ENCODE data around the gene CHMP4B. TPM values are rescaled to one million over a fixed set of nuclear protein-coding genes. Genes with fewer than 3 reads are reported as not detected.

Gene CHMP4B
- total and polyA plus RNA-seq, 12 donors: 55.1 to 150 (median 93.4) TPM

- peaks cover 0 to 1% of the 10 kb centered on the region in 2 donors for H3K4me1 ChIP-seq (replicated peaks in 1 of 2)
- H3K4me3 ChIP-seq: no peak overlapping the region
- no peak overlapping the region for H3K27ac ChIP-seq
- H3K27me3 ChIP-seq: no peaks in the 10 kb centered on the region
- intact Hi-C loops (cut with DNase I): no loop called here
- 78 to 100% (median 93%) methylated on average over 1 to 2 of the region's 2 CpGs for WGBS, 4 donors
- H3K36me3 ChIP-seq (replicated peaks in 1 of 2): no peaks in the 10 kb centered on the region
- TF ChIP-seq CTCF (IDR thresholded peaks at IDR 0.05): no peak
- TF ChIP-seq POLR2A (IDR thresholded peaks at IDR 0.05): no peak
- no peak for DNase-seq
- no peaks in the 10 kb centered on the region for H3K9me3 ChIP-seq (replicated peaks in 1 of 3)
Measured at GRCh38 chr20:33784225-33784624, 26.9 kb upstream of the CHMP4B start.

- Histone ChIP-seq H3K4me3 (no peak overlapping the region), H3K27ac (no peak overlapping the region), H3K36me3 (replicated peaks in 1 of 2) (no peaks in the 10 kb centered on the region), H3K4me1 (replicated peaks in 1 of 2) (peaks cover 0 to 8% of the 10 kb centered on the region in 2 donors), H3K27me3 (no peaks in the 10 kb centered on the region), H3K9me3 (replicated peaks in 1 of 3) (no peaks in the 10 kb centered on the region)
- DNase-seq: no peak
- intact Hi-C loops (cut with DNase I): no loop called here
- TF ChIP-seq CTCF (IDR thresholded peaks at IDR 0.05) (no peak), POLR2A (IDR thresholded peaks at IDR 0.05) (no peak)
- WGBS, 4 donors: 77 to 96% (median 91%) methylated on average over 5 of the region's 5 CpGs
Measured at GRCh38 chr20:33785503-33785902, 25.6 kb upstream of the CHMP4B start.

- H3K36me3 ChIP-seq (replicated peaks in 1 of 2): peaks cover 0 to 4% of the 10 kb centered on the region in 2 donors
- 68 to 77% (median 73%) methylated on average over 9 of the region's 9 CpGs for WGBS, 4 donors
- intact Hi-C loops (cut with DNase I): no loop called here
Measured at GRCh38 chr20:33787253-33787891, 23.8 kb upstream of the CHMP4B start.

More at GRCh38 chr20:33787253-33787891, 23.8 kb upstream of the CHMP4B start:
- no peak overlapping the region for H3K4me3 ChIP-seq
- H3K4me1 ChIP-seq (replicated peaks in 1 of 2): peaks cover 0 to 8% of the 10 kb centered on the region in 2 donors
- H3K9me3 ChIP-seq (replicated peaks in 1 of 3): no peaks in the 10 kb centered on the region
- H3K27me3 ChIP-seq: no peaks in the 10 kb centered on the region
- DNase-seq: no peak
- TF ChIP-seq CTCF (IDR thresholded peaks at IDR 0.05): no peak
- TF ChIP-seq POLR2A (IDR thresholded peaks at IDR 0.05): no peak
- no peak overlapping the region for H3K27ac ChIP-seq

Data from adrenal gland (tissue), 12 donors.